Lung microvascular endothelial cell (primary cell): Measurements from ENCODE around the gene CSRP3. TPM values are rescaled to one million over a fixed set of nuclear protein-coding genes. Genes with fewer than 3 reads are reported as not detected.
A peak's percentile ranks its signal among the peaks of the same experiment; 100 is the strongest.
"Not testable (repeated sequence)": the region's sequence is repeated elsewhere in the genome, so short reads cannot be mapped to it uniquely, and the experiment has no call there.

ENCODE experiments used
- DNase-seq, 2 donors: peaks; one replicate each; pipeline versions ENCODE4 v3.0.0 to v3.0.0-alpha.2; 2010; ENCODE audit warnings: low read depth in 2 of 2
- total RNA-seq: library from RNA; depleted of rRNA; stranded (reverse); fragments of >200 nt; gene quantifications from 2 replicates; pipeline ENCODE4 v1.2.1, GENCODE V29; 2014

The CSRP3 gene
- total RNA-seq, 1 donor from 2014 or later = not detected

DNA sequence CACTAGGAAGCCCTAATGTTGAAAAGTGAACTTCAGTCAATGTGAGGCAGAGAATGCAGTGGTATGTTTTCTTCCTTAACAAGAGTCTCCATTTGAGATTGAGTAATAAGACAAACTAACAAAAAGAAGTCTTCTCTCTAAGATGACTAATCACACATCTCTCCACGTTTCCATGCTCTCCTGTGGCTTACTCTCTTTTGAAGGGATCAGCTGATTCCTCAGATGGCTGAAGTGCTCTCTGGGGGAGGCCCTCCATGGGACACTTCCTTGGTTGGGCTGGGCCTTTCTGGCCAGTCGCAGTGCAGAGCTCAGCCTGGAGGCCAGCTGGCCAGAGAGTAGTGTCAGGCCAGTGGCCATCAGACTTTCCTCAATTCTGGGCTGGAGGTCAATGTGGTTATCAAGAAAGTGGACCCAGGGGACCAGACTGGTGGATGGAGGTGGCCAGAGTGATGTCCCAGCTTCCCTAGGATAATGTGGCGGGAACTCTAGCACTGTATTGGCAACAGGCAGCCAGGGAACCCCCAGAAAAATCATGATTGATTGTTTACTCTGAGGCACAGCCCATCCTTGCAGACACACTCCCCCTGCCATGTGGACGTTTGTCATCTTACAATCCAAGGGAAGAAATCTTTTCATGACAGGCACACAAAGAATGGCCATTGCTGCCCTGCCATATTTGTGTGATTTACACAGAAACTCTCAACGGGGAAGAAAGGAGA, 14.5 kb downstream of the CSRP3 start:
- no peak for DNase-seq

DNA sequence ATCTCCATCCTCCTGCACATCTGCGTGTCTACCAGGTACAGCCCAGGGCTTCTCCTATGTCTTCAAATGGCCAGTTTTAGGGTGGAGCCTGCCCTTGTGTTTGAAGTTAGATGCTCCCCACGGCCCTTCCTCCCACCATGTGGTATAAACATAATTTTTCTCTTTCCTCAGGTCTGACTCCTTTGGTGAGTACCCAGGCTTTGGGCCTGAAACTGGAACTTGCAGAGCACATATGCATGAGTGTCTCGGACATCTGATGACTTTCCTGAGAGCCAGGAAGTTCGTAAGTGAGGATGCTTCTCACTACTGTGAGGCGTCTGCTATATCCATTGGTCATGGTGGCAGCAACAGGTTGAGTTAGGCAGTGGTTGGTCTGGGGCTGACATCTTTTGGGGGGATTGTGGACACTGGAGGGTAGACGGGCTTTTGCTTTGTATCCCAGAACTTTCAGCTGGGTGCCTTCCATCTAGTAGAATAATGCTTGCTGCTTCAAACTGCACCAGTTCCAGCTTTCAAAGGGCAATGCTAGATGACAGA, 16.2 kb downstream of the CSRP3 start:
- no peak for DNase-seq

DNA sequence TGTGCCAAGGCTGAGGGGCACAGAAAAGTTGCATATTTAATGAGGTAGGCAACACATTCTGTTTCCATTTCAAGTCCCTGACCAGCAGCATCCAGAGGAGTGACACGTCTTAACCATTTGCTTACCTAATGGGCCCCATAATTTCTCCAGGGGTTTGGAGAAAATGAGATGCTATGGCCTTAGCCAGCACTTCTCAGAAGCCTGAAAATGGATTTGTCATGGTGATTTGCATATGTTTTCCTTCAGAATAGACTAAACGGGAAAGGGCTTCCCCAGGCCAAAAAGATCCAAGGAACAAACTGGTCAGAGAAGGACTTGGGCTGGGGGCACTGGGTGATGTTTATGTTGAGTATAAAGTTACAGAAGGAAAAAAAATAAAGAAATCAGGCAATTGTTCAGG, 16.7 kb downstream of the CSRP3 start:
- DNase-seq = no peak

DNA sequence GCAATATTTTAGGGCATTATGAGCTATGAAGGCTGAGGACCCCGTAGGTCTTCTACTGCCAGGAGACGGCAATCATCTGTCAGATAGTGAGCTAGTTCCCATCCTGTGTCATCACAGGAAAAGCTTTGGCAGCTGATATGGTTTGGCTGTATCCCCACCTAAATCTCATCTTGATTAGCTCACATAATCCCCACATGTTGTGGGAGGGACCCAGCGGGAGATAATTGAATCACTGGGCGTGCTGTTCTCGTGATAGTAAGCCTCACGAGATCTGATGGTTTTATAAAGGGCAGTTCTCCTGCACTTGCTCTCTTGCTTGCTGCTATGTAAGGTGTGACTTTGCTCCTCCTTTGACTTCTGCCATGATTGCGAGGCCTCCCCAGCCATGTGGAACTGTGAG, 18.1 kb downstream of the CSRP3 start:
- DNase-seq = no peak

DNA sequence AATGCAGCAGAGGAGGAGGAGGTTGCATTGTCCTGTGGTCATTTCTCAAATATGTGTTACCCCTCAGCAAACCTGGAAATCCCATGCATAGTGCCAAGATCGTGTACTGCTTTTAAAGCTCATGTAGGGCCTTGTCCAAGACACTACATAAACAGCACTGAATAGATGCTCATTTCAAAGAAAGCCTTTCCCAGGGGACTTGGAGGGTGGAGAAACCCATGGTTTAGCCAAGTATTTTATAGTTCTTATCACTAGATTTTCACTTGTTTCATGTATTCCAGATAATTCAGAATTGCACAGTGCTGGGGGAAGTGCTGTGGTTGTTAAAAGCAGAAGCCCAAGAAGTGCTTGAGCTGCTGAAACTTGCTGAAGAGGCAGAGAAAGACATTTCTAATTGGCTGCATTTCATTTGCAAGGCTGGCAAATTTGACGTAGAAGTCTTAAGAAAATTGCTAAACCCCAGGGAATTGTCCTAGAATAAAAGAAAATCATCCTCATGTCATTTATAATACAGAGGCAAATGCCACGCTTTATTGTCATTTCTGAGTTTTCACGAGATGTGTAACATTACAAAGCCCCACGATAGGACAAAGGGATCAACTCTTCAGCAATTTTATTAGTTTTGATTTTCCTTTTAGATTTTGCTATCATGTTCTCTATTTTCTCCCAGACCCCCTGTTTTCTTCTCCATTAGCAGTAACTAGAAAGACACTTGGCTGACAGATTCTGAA, 20.1 kb downstream of the CSRP3 start:
- no peak for DNase-seq

DNA sequence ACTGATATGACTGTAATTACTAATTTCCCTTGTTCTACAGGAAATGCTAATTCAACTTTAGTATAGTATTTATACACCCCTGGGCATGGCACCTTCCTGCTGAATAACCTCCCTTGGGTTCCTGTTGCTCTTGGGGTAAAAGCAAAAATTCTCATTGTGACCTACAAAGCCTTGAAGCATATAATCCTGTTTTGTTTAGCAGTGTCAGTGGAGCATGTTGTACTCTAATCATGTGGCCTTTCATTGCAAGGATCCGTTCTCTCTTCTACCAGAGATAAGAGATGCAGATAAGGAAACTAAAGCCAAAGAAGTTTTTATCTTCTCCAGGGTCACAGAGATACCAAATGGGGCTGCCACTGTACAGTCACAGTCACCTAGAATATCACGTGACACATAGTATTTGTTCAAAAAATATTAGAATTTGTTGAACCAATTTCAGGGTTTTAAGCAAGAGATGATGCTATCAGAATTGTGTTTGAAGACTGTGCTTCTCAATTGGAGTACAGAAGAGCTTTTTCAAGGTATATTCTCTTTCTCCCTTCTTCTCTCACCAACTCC, 25.1 kb downstream of the CSRP3 start:
- DNase-seq = no peak

DNA sequence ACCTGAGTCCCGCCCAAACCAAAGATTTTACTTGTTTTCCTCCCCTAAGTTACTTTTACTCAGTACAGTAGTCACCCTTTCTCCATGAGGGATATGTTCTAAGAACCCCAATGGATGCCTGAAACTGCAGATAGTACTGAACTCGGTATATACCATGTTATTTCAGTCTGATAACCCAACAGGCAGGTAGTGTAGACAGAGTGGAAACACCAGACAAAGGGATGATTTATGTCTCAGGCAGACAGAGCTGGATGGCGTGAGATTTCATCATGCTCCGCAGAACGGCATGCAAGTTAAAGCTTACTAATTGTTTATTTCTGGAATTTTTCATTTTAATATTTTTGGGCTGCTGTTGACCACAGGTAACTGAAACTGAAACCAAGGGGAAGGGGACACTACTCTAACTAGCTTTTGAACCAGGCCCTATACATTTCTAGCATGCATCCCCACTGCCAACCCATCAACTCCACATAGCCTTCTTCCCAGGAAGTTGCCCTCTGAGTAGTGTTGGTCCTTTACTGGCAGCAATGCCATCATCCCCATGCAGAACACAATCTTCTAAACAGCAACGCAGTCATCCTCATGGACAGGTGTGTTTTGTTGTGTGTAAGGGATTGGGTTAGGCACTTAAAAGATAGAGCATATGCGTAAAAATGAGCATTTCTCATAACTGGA, 27.7 kb downstream of the CSRP3 start:
- DNase-seq = no peak

DNA sequence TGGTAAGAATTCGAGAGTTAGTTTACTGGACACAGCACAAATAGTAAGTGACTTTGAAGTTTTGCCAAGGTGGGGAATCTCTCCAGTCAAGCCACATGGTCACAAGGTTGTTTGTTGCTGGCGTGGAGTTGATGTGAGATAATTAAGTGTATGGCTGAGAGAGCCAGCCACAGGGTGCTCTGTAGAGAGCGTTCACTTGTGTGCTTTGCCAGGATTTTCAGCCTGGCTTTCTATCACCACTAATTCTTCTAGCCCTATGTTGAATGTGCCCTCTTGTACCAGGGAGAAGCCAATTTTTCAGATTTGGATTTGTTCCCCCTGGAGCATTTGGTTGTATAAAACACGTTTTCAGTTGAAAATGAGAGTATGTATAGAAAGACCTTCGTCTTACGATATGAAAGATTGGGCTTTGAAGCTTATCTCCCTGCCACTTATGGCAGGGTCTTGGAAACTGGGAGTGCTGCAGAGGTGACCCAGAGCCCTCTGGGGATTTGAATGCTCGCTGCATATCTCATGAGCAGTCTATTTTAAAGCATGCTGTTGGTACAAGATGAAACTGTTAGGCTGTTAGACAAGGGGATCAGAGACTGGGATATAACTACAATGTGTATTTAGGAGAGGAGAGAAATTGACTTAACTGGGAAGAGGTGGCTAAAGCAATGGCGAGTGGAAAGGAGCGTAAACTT, 28.6 kb downstream of the CSRP3 start:
- DNase-seq = no peak

DNA sequence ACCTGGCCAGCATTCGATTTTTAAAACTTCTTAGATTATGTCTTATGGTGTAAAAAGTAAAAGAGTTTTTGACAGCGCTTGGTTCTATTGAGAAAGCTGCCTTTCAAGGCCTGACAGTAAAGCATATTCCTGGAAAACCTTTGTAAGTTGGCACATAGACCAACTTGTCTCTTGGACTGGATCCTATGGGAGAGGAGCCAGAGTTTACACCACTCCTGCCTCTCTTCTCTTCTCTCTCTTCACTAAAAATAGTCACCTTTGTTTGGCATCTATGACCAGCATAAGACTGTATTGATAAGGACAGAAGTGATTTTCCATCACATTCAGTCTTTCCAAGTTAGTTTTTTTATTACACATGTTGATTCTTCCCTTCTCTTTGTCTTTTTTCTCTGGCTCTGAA, 33.7 kb downstream of the CSRP3 start:
- no peak for DNase-seq

DNA sequence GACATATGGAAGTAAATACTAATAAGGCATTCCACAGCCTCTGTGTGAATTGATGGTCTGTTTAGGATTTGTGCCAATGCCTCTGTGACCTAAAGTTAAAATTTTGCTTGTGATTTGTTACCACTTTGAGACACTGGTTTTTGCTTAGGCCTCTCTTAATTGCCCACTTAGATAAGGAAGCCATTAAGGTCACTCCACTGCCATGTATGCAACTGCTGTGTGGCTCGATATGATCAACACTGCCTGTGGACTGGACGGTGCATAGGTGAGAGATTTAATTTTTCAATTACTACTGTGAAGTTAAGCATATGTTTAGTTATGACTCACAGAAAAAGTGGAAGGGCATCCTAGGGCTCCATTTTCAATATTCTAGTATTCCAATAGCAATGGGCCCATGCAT, 36.9 kb downstream of the CSRP3 start:
- DNase-seq = no peak

DNA sequence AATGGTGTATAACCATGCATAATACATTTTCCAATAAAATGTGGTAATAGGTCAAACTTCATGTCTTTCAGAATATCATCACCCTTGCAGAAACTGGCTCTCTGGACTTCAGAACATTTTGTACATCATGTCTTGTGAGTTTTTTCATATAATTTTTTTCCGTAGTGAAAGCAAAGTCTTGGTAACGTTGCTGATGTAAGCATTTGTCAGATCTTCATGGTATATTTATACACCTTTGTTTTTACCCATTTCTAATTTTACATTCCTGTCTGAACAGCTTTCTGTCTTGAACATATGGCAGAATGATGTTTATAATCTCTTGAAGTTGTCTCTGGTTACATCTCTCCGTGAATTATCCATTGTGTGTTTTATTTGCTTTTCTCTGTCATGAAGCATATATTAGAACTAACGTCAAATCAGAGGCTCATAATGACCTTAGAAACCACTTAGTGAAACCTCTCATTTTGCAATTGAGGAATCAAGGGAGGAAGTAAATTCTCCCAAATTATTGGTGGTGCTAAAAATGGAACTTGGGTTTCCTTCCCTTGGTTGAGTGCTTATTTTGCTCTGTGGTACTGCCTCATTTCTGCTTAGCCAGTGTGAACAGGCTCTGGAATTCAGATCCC, 37.4 kb downstream of the CSRP3 start:
- no peak for DNase-seq

DNA sequence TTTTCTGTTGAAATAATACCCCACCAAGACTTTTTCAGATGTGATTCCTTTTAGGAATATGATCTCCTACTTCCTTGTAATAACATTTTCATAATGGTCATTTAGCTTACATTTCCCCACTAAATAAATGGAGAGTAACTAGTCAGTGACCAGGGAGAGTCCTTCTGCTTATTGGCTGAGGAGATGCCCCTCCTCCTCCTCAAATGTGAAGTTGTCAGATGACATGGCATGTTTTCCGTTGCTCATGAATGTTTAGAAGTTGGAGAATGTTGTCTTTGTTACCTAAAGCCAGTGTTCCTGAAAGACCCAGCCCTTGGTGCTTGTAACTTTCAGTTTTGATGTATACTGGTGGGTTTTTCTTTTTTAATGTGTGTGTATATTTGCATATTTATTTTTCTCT, 38.2 kb downstream of the CSRP3 start:
- DNase-seq = no peak

DNA sequence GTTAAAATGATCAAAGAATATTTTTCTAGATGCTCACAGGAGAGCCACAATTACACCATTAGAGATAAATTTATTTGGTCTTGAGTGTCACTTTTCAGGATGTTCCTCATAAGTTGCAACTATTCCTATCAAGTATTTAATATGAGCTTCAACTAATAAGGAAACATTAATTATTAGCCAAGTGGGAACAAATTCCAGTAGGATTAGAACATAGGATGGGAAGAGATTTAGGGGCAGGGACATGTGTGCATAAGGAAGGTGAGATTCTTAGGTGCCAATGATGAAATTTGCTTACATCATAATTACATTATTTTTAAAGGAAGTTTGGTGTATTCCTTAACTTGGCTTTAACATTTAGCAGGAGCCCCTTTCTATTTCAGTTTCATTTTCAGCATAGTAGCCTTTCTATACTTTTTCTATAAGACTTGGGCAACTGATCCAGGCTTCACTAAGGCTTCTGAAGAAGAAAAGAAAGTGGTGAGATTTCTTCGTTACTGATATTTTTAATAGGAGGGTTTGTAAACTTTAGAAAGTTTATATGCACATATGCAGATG, 38.8 kb downstream of the CSRP3 start:
- no peak for DNase-seq

DNA sequence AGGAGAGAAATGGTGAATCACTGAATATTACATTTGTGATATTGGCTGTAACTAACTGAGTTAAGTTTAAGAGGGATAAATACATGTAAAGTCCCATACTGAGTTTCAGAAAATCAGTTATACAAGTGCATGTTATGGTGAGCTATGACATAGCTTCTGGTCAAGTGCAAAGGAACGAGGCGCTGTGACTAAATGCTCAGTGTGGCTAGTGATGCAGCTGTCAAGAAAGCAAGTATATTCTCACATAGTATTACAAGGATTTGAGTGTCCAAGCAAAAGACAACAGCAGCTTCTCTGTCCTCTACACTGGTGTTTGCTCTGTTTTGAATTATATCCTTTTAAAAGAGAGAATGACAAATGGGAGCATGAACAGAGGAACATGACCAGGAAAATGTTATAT, 40.1 kb downstream of the CSRP3 start:
- DNase-seq = no peak

DNA sequence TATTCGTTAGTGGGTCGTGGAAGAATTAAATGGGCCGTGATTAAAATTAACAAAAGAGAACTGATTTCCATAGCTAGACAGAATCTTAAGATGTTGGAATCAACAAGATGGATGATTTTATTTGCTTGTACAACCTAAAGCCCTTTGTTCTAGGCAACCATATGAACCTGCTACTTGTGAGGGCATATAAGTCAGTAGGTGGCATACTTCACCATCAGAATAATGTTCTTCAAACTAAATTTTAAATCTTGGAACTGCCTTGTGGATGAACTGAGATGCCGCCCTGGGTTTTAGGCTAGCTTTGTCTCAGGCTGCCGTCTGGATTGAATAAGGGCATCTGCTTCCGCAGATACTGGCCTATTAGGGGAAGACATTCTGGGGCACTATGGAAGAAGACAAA, 40.9 kb downstream of the CSRP3 start:
- DNase-seq = peak in 1 of 2 donors; percentile 2

DNA sequence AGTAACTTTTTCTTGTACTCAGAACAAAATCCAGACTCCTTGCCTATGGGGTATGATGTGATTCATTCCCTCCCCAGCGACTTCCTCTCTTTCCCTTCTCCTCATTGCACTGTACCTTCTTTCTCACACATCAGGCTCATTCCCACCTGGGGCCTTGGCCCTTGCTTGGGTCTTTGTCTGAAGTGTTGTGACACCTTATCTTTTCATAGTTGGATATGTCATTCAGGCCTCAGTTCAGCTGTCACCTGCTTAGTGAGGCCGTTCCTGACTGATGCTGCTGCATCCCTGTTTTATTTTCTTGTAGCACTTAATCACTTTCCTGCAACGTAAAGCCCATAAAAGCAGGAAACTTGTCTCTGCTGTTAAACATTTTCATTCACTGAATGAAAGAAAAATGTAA, 44.9 kb downstream of the CSRP3 start:
- DNase-seq = no peak

DNA sequence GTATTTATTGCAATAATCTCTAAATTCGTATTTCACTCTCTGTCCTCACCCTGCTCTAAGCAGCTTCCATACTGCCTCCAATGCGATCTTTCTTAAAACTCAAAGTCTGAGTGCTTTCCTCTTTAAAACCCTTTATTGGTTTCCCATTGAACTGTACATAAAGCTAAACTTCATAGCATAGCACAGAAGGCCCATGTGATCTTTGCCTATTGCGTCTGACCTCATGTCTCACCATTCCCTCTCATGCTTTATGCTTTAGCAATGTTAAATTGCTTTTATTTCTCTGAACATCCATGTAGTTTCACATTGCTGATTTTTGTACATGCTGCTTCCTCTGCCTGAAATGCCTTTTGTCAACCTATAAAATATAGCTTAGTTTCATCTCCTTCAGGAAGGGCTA, 56.5 kb downstream of the CSRP3 start:
- no peak for DNase-seq

DNA sequence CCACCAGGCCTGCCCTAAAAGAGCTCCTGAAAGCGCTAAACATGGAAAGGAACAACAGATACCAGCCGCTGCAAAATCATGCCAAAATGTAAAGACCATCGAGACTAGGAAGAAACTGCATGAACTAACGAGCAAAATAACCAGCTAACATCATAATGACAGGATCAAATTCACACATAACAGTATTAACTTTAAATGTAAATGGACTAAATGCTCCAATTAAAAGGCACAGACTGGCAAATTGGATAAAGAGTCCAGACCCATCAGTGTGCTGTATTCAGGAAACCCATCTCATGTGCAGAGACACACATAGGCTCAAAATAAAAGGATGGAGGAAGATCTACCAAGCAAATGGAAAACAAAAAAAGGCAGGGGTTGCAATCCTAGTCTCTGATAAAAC, 64.9 kb downstream of the CSRP3 start:
- DNase-seq = not testable (repeated sequence)

DNA sequence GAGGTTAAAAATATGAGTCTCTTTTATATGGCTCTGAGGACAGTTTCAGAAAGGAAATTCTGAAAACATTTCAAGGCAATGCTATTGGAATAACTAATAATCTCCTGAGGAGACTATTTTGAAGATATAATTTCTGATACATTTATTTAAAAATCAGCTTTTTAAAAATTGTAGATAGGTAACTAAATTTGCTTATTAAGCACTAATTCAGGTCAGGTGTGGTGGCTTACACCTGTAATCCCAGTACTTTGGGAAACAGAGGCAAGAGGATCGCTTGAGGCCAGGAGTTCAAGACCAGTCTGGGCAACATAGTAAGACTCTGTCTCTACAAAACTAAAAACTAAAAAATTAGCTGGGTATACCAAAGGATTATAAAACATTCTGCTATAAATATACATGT, 67.8 kb downstream of the CSRP3 start:
- no peak for DNase-seq
